ENCODE data around the gene AGBL5. TPM values are rescaled to one million over a fixed set of nuclear protein-coding genes. Genes with fewer than 3 reads are reported as not detected.
A peak's percentile ranks its signal among the peaks of the same experiment; 100 is the strongest.

Gene AGBL5
- total and polyA plus RNA-seq, 9 of the 15 experiments (the other 6 are each of a cell fraction or from before 2014, with no cell fraction given) = 3.3 to 52.7 (median 26.2) TPM

- TF ChIP-seq SMAD4 (CRISPR knock-in tag; conservative IDR thresholded peaks at IDR 0.05) (peak; percentile 89), ELK1 (CRISPR knock-in tag; IDR thresholded peaks at IDR 0.05) (no peak), RFX1 (IDR thresholded peaks at IDR 0.05) (no peak), RB1 (IDR thresholded peaks at IDR 0.05; ENCODE audit: low read depth) (peak; percentile 100), AFF1 (IDR thresholded peaks at IDR 0.05; ENCODE audit: low read depth in 1 of 2, partially characterized antibody in 2 of 2) (no peak), POLR2A (conservative IDR thresholded peaks at IDR 0.05) (peak; percentile 70), ZNF354B (CRISPR knock-in tag; IDR thresholded peaks at IDR 0.05) (no peak), FOXP1 (CRISPR knock-in tag; IDR thresholded peaks at IDR 0.05) (peak; percentile 56; the same call in 1 of the 2 replicates), THAP7 (CRISPR knock-in tag; IDR thresholded peaks at IDR 0.05) (no peak), XRCC5 (IDR thresholded peaks at IDR 0.05; ENCODE audit: low read depth, low read length) (peak; percentile 80; the same call in 1 of the 2 replicates), CREBBP (IDR thresholded peaks at IDR 0.05; ENCODE audit: low read depth, low read length) (no peak), MTA2 (IDR thresholded peaks at IDR 0.05; ENCODE audit: low read depth) (no peak), ZNF584 (CRISPR knock-in tag; IDR thresholded peaks at IDR 0.05; ENCODE audit: low read depth) (no peak), CXXC5 (CRISPR knock-in tag; IDR thresholded peaks at IDR 0.05) (peak; percentile 95), HMGN3 (IDR thresholded peaks at IDR 0.05; ENCODE audit: borderline replicate concordance, extremely low read depth, insufficient read length, low read depth, low read length) (peak; percentile 67), GATA2 (CRISPR knock-in tag; IDR thresholded peaks at IDR 0.05) (no peak), MAZ (CRISPR knock-in tag; conservative IDR thresholded peaks at IDR 0.05 in 1 of 2, IDR thresholded peaks at IDR 0.05 in 1 of 2) (peak; percentile 63 to 87), ZBTB17 (CRISPR knock-in tag; IDR thresholded peaks at IDR 0.05) (no peak), BRD9 (IDR thresholded peaks at IDR 0.05; ENCODE audit: low read depth, partially characterized antibody) (peak; percentile 56), MTF1 (CRISPR knock-in tag; IDR thresholded peaks at IDR 0.05; ENCODE audit: borderline replicate concordance) (no peak), RAD21 (CRISPR knock-in tag; conservative IDR thresholded peaks at IDR 0.05 in 1 of 2, IDR thresholded peaks at IDR 0.05 in 1 of 2) (peak; percentile 55), NFE2 (IDR thresholded peaks at IDR 0.05; ENCODE audit: low read depth) (no peak), ZNF175 (CRISPR knock-in tag; IDR thresholded peaks at IDR 0.05; ENCODE audit: low read depth) (peak; percentile 69; the same call in 1 of the 2 replicates), ETV5 (CRISPR knock-in tag; IDR thresholded peaks at IDR 0.05; ENCODE audit: low read depth) (peak; percentile 23), SMARCB1 (IDR thresholded peaks at IDR 0.05; ENCODE audit: insufficient read length, low read depth) (no peak)
Measured at GRCh38 chr2:27086090-27086723, 34.7 kb downstream of the AGBL5 start (continued).
